ENCODE data around the gene ACAA2. TPM values are rescaled to one million over a fixed set of nuclear protein-coding genes. Genes with fewer than 3 reads are reported as not detected.

The ACAA2 gene
- total RNA-seq, 4 donors from 2014 or later, result 43.0 to 214 (median 147) TPM

DNA sequence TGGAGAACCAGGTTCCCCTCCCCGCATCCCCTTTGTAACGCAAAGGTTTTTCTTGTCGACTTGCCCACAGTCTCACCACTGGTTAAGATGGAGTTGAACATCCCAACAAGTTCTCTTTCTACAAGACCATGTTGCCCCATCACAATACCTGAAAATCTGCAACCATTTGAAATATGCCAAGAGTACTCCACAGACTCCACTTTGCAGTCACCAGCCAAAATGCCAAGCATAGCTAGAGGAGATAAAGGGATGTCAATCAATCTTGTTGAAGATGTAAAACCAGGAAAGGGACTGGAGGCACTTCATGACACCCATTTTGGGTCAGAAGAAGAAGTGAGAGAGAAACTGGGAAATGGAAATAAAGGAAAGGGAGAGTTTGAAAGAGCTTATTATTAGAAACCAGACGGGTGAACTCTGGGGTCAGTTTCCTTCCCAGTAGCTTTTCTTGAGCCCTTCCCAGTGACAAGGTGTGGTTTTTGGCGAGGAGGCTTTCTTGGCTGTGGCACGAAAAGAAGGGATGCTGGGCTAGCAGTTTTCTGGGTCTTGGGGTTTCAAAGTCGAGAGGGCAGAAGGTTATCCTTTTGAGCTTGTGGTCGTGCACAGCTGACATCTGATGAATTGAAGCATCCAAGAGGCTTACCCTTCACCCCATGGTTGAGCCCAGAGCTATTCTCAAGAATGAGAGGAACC is 79.3 kb downstream of the ACAA2 start:
- in situ Hi-C loops (cut with MboI; ENCODE audit: low pct_ligation_motif_present in 1 of 4, low pct_unique_long_range_greater_than_20kb in 1 of 4, low sequenced_read_pairs in 3 of 4), result loop anchor here in 2 of 4 donors (25.0 kb wide), 1 partner anchor 172 kb away; the partner anchor contains the start of gene LIPG (in 2 of the 2)

GRCh38 chr18:49733321-49733720 is 80.0 kb downstream of the ACAA2 start:
- in situ Hi-C loops (cut with MboI; ENCODE audit: low pct_ligation_motif_present in 1 of 4, low pct_unique_long_range_greater_than_20kb in 1 of 4, low sequenced_read_pairs in 3 of 4) (loop anchor here in 2 of 4 donors (25.0 kb wide), 1 partner anchor 171 kb away; the partner anchor contains the start of gene LIPG (in 2 of the 2)), intact Hi-C loops (cut with DNase I; ENCODE audit: low total_unique reads) (no loop called here)
- no peak for DNase-seq
- WGBS, 2 donors (ENCODE audit: low coverage in 1 of 2), result 100% methylated on average over 1 of the region's 1 CpG; no CpG with 5 or more reads in 1 of the 2 donors
- Histone ChIP-seq H3K4me3 (no peak overlapping the region), H3K27ac (no peak overlapping the region), H3K4me1 (peaks cover 0 to 9% (median 4%) of the 10 kb centered on the region in 4 donors), H3K36me3 (no peaks in the 10 kb centered on the region), H3K9me3 (no peaks in the 10 kb centered on the region), H3K27me3 (no peaks in the 10 kb centered on the region)
- no peak for TF ChIP-seq POLR2AphosphoS5 (IDR thresholded peaks at IDR 0.05)
- no peak for TF ChIP-seq POLR2A (IDR thresholded peaks at IDR 0.05)
- no peak for TF ChIP-seq CTCF (IDR thresholded peaks at IDR 0.05)
- no peak for TF ChIP-seq EP300 (IDR thresholded peaks at IDR 0.05; ENCODE audit: low read depth)

More for the DNA sequence above, 79.3 kb downstream of the ACAA2 start:
- WGBS, 2 donors (ENCODE audit: low coverage in 1 of 2), result 53 to 64% methylated on average over 5 to 8 of the region's 8 CpGs
- H3K4me1 ChIP-seq, result peaks cover 0 to 9% (median 4%) of the 10 kb centered on the region in 4 donors
- H3K36me3 ChIP-seq, result no peaks in the 10 kb centered on the region
- no peak overlapping the region for H3K4me3 ChIP-seq
- TF ChIP-seq CTCF (IDR thresholded peaks at IDR 0.05), result no peak
- TF ChIP-seq EP300 (IDR thresholded peaks at IDR 0.05; ENCODE audit: low read depth), result no peak
- TF ChIP-seq POLR2A (IDR thresholded peaks at IDR 0.05), result no peak
- TF ChIP-seq POLR2AphosphoS5 (IDR thresholded peaks at IDR 0.05), result no peak
- DNase-seq, result no peak
- no peak overlapping the region for H3K27ac ChIP-seq
- H3K9me3 ChIP-seq, result no peaks in the 10 kb centered on the region
- no peaks in the 10 kb centered on the region for H3K27me3 ChIP-seq
- intact Hi-C loops (cut with DNase I; ENCODE audit: low total_unique reads), result no loop called here

Small RNA genes lying within 50 kb of the gene (small RNA-seq; reads per million reads assigned to genes)
- gene RF00283 (0 reads per million in 4 donors), gene SCARNA17 (0 reads per million in 4 donors)

Measured in transverse colon (tissue), 4 donors.